IgD-negative memory B cell (primary cell): Measurements from ENCODE around the gene LTBP1. TPM values are rescaled to one million over a fixed set of nuclear protein-coding genes. Genes with fewer than 3 reads are reported as not detected.

ENCODE experiments used
- H3K27ac Mint-ChIP-seq, 3 donors: one replicate each; pipeline ENCODE4 v1.8.0; 2020 to 2022; ENCODE audit warnings: mild to moderate bottlenecking in 3 of 3, mixed read lengths in 3 of 3, moderate library complexity in 1 of 3
- H3K27me3 Mint-ChIP-seq: one replicate; pipeline ENCODE4 v1.8.0; 2021; ENCODE audit warnings: mixed read lengths
- H3K36me3 Mint-ChIP-seq: one replicate; pipeline ENCODE4 v1.8.0; 2020; ENCODE audit warnings: mild to moderate bottlenecking, mixed read lengths
- H3K4me1 Mint-ChIP-seq, 3 donors: one replicate each; pipeline ENCODE4 v1.8.0; 2020 to 2022; ENCODE audit warnings: mixed read lengths in 3 of 3, mild to moderate bottlenecking in 1 of 3
- H3K4me3 Mint-ChIP-seq, 4 donors: one replicate each; pipeline ENCODE4 v1.8.0; 2020 to 2022; ENCODE audit warnings: mild to moderate bottlenecking in 4 of 4, mixed read lengths in 4 of 4, moderate library complexity in 3 of 4
- H3K9me3 Mint-ChIP-seq, 3 donors: one replicate each; pipeline ENCODE4 v1.8.0; 2020 to 2021; ENCODE audit warnings: mixed read lengths in 3 of 3, mild to moderate bottlenecking in 1 of 3
- polyA plus RNA-seq: library from polyadenylated mRNA; unstranded; fragments of 300-500 nt; fragmentation: Illumina TruSeq; gene quantifications from one replicate; pipeline ENCODE4 v1.2.3, GENCODE V29; 2021

LTBP1 gene
- polyA plus RNA-seq, 1 donor from 2014 or later: not detected

DNA sequence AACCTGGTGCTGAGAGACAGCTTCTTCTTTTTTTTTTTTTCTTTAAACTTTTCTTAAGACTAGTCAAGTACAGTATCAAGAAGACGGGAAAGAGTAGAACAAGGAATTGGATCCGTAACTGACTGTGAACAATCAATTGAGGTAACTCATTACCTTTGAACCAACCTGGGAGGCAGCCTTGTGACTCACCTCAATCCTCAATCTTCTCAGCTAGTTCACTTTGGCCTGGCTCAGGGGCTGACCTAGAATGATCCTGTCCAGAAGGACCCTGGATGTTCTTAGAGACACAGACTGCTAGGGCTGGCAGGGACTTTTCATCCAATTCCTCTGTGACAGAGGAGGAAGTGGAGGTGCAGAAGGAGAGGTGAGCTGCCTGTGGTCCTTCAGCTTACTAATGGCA, 1.5 kb upstream of the LTBP1 start:
- Mint-ChIP-seq H3K27me3 (peaks cover 14% of the 10 kb centered on the region), H3K27ac (no peak overlapping the region), H3K36me3 (no peaks in the 10 kb centered on the region), H3K9me3 (no peaks in the 10 kb centered on the region), H3K4me1 (peaks cover 0 to 5% (median 3%) of the 10 kb centered on the region in 3 donors), H3K4me3 (peak overlapping the region in 2 of 4 donors; percentile 20 to 28)

DNA sequence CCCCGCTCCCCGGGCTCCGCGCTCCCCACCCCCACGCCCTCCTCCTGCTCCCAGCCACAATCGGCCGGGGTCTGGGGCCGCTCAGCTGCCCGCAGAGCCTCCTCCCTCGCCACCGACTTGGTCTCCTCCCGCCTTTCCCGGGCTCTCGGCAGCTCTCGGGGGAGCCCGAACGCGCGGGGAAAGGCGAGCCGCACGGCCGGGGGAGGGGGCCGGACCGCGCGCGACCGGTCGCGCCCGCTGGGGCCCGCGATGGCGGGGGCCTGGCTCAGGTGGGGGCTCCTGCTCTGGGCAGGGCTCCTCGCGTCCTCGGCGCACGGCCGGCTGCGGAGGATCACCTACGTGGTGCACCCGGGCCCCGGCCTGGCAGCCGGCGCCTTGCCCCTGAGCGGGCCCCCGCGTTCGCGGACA, 327 bp downstream of the LTBP1 start:
- H3K27ac Mint-ChIP-seq: no peak overlapping the region

DNA sequence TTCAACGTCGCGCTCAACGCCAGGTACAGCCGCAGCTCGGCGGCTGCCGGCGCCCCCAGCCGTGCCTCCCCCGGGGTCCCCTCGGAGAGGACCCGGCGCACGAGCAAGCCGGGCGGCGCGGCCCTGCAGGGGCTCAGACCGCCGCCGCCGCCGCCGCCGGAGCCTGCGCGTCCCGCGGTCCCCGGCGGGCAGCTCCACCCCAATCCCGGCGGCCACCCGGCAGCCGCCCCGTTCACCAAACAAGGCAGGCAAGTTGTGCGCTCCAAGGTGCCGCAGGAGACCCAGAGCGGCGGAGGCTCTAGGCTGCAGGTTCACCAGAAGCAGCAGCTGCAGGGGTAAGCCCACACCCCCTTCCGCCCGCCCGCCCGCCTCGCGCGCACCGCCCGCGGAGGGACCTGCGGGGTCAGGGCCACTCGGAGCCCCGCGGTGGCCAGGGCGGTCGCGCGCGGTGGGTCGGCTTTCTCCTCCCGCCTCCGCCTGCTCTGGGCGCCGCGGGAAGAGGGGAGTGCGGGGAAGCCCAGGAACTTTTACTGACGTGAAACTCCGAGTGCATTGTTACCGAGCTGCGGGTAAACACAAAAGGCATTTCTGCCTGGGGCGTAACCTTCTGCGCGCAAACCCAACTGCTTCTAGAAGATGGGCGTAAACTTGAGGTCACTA, 861 bp downstream of the LTBP1 start:
- Mint-ChIP-seq H3K27ac (peak overlapping the region in 1 of 3 donors; percentile 80), H3K27me3 (peaks cover 17% of the 10 kb centered on the region), H3K4me1 (peaks cover 0 to 18% (median 10%) of the 10 kb centered on the region in 3 donors)

More for the DNA sequence above, 327 bp downstream of the LTBP1 start:
- Mint-ChIP-seq H3K27me3 (peaks cover 14% of the 10 kb centered on the region), H3K9me3 (no peaks in the 10 kb centered on the region), H3K4me3 (peak overlapping the region in 2 of 4 donors; percentile 84 to 89), H3K4me1 (peaks cover 0 to 18% (median 10%) of the 10 kb centered on the region in 3 donors), H3K36me3 (no peaks in the 10 kb centered on the region)

DNA sequence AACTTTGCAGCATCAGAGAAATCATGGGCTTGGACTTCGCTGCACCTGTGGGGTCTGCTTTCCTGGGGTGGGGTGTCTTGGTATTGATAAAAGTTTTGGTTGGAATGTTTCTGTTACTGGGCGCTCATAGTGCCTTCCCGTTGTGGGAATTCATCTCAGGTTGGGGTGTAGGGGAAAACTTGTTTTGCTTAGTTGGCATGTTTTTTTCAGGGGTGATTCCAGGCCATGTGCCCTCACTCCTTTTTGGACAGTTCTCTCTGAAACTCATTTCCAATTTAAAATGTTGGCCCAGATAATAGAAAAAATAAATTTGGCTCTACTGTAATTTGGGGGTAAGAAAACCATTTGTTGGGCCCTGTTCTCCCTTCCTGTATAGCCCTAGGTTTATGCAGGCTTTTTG, 1.5 kb downstream of the LTBP1 start:
- Mint-ChIP-seq H3K36me3 (peaks cover under 1% of the 10 kb centered on the region), H3K9me3 (no peaks in the 10 kb centered on the region), H3K4me1 (peaks cover 0 to 18% (median 10%) of the 10 kb centered on the region in 3 donors), H3K4me3 (peak overlapping the region; percentile 77 to 93 (median 84)), H3K27ac (peak overlapping the region in 1 of 3 donors; percentile 80), H3K27me3 (peaks cover 19% of the 10 kb centered on the region)

More for the DNA sequence above, 861 bp downstream of the LTBP1 start:
- H3K9me3 Mint-ChIP-seq: no peaks in the 10 kb centered on the region
- H3K36me3 Mint-ChIP-seq: no peaks in the 10 kb centered on the region
- H3K4me3 Mint-ChIP-seq: peak overlapping the region; percentile 77 to 93 (median 84)

DNA sequence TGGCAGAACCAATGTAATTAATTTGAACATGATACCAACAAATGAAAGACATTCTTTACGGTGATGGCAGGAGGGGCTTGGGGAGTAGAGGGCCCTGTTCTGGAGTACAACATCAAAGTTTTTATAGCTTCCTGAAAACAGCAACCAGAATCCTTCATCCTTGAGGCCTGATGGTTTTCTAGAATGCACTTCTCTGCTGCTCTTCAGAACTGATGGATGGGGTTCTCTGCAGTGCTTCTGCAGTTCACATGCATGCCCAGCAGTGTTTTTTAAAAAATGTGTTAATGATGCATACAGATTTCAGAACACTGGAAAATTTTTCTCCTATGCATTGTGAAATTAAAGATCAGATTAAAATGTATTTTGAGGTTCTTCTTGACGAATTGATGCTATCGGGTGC, 2.5 kb downstream of the LTBP1 start:
- peak overlapping the region in 1 of 4 donors; percentile 67 for H3K4me3 Mint-ChIP-seq
- H3K27me3 Mint-ChIP-seq: peaks cover 21% of the 10 kb centered on the region

DNA sequence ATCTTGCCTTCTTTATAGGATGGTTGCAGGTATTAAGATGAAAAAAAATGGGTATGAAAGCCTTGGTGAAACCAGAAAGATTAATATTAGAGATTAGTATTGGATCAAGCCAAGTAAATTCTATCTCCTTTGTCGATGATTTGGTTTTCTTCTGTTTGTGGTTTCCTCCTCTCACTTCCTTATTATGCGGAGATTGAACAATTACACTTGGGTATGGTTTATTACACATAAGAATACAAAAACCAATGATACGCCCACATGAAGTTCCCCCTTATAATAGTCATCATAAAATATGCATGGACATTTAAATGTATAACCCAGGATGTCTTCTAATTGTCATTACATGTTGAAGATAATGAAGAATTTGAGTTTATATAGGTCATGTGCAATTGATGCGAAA, 4.9 kb downstream of the LTBP1 start:
- peaks cover 0 to 18% (median 10%) of the 10 kb centered on the region in 3 donors for H3K4me1 Mint-ChIP-seq
- peaks cover 21% of the 10 kb centered on the region for H3K27me3 Mint-ChIP-seq
- peak overlapping the region in 1 of 4 donors; percentile 8 for H3K4me3 Mint-ChIP-seq
- peaks cover 1% of the 10 kb centered on the region for H3K36me3 Mint-ChIP-seq
- H3K9me3 Mint-ChIP-seq: no peaks in the 10 kb centered on the region
- H3K27ac Mint-ChIP-seq: no peak overlapping the region

More for the DNA sequence above, 2.5 kb downstream of the LTBP1 start:
- peaks cover 1% of the 10 kb centered on the region for H3K36me3 Mint-ChIP-seq
- H3K4me1 Mint-ChIP-seq: peaks cover 0 to 18% (median 10%) of the 10 kb centered on the region in 3 donors
- H3K27ac Mint-ChIP-seq: no peak overlapping the region
- H3K9me3 Mint-ChIP-seq: no peaks in the 10 kb centered on the region

DNA sequence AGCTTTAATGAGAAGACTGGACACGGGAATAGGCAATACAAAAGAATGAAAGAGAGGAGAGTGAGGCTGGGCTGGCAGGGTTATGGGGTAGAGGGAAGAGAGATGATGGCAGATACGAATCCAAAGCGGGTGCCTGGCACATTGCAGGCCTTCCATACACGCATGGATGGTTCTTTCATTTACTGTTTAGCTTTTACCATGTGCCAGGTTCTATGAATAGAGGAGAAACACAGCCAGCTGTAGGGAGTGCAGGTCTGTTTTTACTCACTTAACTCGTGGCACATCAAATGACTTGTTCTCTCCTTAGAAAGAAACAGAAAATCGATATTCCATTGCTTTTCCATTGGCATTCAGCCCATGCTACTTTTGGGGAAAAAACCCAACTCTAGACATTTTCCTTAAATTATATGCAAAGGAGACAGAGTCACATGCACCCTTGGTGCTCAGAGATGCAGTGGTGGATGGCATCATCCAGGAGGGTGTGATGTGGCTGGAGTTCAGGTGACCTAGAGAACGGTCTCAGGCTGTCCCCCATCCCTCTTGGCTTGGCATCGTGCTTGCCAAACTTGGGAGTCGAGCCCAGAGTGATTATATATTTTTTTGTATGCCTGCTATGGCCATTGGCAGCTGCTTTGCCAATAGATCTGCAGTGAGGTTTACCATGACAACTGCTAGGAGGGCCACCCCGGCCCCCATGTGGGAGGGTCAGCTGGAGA, 6.2 kb downstream of the LTBP1 start:
- no peak overlapping the region for H3K27ac Mint-ChIP-seq
- peaks cover 0 to 18% (median 10%) of the 10 kb centered on the region in 3 donors for H3K4me1 Mint-ChIP-seq
- H3K36me3 Mint-ChIP-seq: peaks cover 1% of the 10 kb centered on the region
- no peaks in the 10 kb centered on the region for H3K9me3 Mint-ChIP-seq
- H3K4me3 Mint-ChIP-seq: no peak overlapping the region
- peaks cover 21% of the 10 kb centered on the region for H3K27me3 Mint-ChIP-seq

DNA sequence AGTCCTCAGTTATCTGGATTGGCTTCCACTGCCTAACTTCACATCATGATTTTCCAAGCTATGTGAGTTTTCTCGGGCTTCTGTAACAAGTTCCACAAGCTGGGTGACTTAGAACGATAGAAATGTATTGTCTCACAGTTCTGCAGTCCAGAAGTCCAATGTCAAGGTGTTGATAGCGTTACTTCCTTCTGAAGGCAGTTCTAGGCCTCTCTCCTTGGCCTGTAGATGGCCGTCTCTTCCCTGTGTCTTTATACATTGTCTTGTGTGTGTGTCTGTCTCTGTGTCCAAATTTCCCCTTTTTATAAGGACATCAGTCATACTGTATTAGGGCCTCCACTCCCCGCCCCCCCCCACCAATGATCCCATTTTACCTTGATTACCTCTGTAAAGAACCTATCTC, 7.5 kb downstream of the LTBP1 start:
- Mint-ChIP-seq H3K27ac (peak overlapping the region in 1 of 3 donors; percentile 70), H3K4me1 (peaks cover 0 to 13% (median 7%) of the 10 kb centered on the region in 3 donors), H3K4me3 (no peak overlapping the region), H3K36me3 (peaks cover 1% of the 10 kb centered on the region), H3K27me3 (peaks cover 13% of the 10 kb centered on the region), H3K9me3 (no peaks in the 10 kb centered on the region)

DNA sequence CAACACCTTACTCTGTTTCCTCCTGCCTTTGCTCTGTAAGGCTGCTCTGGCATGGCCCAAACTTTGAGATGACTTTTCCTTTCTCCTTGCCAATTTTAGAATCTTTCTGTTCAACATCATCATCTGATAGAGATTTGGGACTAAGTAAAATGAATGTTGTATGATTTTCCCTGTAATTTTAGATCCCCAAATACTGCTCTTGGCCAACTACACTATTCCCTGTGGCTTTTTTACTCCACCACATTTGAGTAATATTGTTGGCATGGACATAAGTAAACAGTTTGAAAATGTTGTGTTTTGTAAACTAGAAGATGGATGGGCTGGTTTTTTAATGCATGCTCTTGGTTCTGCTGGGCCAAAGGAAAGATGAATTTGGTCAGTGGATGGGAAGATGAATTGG, 12.1 kb downstream of the LTBP1 start:
- Mint-ChIP-seq H3K36me3 (no peaks in the 10 kb centered on the region), H3K27ac (no peak overlapping the region), H3K4me3 (no peak overlapping the region), H3K9me3 (no peaks in the 10 kb centered on the region), H3K27me3 (peaks cover 6% of the 10 kb centered on the region), H3K4me1 (no peaks in the 10 kb centered on the region)

DNA sequence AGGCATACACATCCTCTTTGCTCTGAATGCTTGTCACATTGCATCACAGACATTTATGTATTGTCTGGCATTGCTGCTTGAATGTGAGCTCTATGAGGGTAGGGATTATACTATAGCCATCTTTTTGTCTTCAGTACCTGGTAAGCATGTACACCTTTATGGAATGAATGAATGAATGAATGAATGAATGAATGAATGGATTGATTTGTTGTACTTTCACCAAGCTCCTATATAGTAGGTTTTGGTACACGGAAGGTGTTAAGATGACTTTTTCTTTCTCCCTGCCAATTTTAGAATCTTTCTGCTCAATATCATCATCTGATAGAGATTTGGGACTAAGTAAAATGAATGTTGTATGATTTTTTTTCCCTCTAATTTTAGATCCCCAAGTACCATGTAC, 13.5 kb downstream of the LTBP1 start:
- no peak overlapping the region for H3K27ac Mint-ChIP-seq
- H3K4me1 Mint-ChIP-seq: no peaks in the 10 kb centered on the region
- H3K4me3 Mint-ChIP-seq: no peak overlapping the region
- H3K36me3 Mint-ChIP-seq: no peaks in the 10 kb centered on the region
- peaks cover 5% of the 10 kb centered on the region for H3K27me3 Mint-ChIP-seq
- peaks cover 0 to 1% (median 0%) of the 10 kb centered on the region in 3 donors for H3K9me3 Mint-ChIP-seq

DNA sequence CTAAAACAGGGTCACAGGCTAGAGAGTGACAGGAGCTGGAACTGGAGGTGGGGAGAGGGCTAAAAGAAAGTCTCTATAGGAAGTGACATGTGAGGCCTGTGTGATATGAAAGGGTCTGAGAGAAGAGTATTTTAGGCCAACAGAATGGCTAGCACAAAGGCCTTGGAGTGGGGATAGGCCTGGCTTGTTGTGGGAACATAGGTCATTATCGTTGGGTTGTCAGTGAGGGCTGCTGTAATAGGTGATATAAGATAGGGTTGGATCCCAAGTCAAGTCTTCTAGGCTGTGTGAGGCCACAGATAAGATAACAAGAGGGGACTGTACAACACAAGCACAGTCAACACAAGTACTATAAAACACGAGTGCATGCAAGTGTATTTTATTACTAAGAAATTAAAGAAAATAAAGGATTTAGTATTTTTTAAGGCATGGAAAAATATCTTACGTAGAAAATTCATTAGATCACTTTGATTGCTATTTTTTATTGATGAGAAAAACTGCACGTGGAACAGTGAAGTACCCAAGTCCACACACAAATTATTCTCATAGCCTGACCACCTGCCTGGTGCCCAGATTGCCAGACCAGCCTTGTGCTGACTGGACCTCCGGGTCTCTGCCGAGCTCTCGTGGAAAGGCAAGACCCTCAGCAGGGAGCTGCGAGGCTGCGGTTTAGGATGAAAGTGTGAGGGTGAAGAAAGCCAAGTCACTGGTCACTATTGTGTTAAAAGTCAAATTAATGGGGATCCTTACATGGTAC, 14.1 kb downstream of the LTBP1 start:
- Mint-ChIP-seq H3K9me3 (peaks cover 0 to 3% (median 0%) of the 10 kb centered on the region in 3 donors), H3K4me1 (no peaks in the 10 kb centered on the region), H3K36me3 (no peaks in the 10 kb centered on the region), H3K27me3 (peaks cover 5% of the 10 kb centered on the region), H3K27ac (no peak overlapping the region), H3K4me3 (no peak overlapping the region)

DNA sequence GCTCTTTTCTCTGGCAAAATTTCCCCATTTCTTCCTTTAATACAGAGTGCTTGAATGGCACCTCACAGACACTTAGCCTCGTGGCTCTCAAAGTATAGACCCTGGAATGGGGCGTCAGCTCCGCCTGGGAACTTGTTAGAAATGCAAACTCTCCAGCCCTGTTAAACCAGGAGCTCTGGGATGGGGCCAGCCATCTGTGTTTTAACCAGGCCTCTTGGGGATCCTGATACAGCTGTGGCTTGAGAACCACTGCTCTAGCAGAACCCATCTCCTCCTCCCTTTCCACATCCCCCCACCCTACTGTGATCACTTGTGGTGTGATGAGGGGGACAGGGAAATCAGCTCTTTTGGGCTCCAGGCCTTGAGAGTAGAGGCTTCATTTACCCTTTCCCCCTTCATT, 15.9 kb downstream of the LTBP1 start:
- peaks cover 0 to 3% (median 0%) of the 10 kb centered on the region in 3 donors for H3K9me3 Mint-ChIP-seq
- H3K4me3 Mint-ChIP-seq: no peak overlapping the region
- no peak overlapping the region for H3K27ac Mint-ChIP-seq
- H3K27me3 Mint-ChIP-seq: peaks cover 5% of the 10 kb centered on the region
- H3K36me3 Mint-ChIP-seq: no peaks in the 10 kb centered on the region
- H3K4me1 Mint-ChIP-seq: peaks cover 0 to 9% (median 2%) of the 10 kb centered on the region in 3 donors

DNA sequence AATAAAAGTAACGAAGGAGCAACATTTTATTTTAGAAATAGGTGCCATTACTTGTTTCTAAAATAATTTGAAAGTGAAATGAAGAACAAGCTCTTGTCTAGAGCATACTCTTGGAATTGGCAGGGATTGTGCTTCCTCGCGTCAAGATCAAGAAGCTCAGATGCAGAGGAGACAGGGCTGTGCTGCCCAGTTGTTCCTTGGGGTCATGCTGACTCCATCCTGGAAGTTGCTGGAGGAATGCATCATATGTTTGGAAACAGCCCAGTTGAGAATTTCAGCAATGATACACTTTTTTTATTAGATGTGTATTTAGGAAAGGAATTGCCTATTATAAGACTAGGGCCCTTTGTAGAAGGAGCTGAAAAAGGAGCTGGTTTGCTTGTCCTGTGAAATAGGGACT, 17.2 kb downstream of the LTBP1 start:
- Mint-ChIP-seq H3K4me1 (peaks cover 0 to 9% (median 2%) of the 10 kb centered on the region in 3 donors), H3K4me3 (no peak overlapping the region), H3K9me3 (peaks cover 0 to 3% (median 0%) of the 10 kb centered on the region in 3 donors), H3K36me3 (no peaks in the 10 kb centered on the region), H3K27me3 (peaks cover 2% of the 10 kb centered on the region), H3K27ac (no peak overlapping the region)

DNA sequence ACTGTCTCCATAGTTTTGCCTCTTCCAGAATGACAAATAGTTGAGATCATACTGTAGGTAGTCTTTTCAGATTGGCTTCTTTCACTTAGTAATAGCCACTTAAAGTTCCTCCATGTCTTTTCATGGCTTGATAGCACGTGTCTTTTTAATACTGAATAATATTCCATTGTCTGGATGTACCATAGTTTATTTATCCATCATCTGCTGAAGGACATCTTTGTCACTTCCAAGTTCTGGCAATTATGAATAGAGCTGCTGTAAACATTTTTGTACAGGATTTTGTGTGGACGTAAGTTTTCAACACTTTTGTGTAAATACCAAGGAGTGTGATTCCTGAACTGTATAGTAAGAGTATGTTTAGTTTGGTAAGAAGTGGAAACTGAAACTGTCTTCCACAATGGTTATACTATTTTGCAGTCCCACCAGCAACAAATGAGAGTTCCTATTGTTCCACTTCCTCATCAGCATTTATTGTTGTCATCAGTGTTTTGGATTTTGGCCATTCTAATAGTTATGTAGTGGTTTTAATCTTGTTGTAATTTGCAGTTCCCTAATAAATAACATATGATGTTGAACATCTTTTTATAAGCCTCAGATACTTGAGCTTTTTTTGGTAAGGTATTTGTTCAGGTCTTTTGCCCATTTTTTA, 18.9 kb downstream of the LTBP1 start:
- Mint-ChIP-seq H3K4me1 (peaks cover 0 to 9% (median 2%) of the 10 kb centered on the region in 3 donors), H3K9me3 (peaks cover 0 to 13% (median 5%) of the 10 kb centered on the region in 3 donors), H3K27ac (no peak overlapping the region)

More for the DNA sequence above, 18.9 kb downstream of the LTBP1 start:
- H3K4me3 Mint-ChIP-seq: no peak overlapping the region
- no peaks in the 10 kb centered on the region for H3K36me3 Mint-ChIP-seq
- peaks cover 1% of the 10 kb centered on the region for H3K27me3 Mint-ChIP-seq
